Activated CD8-positive, alpha-beta memory T cell treated with anti-CD3 and anti-CD28 coated beads, Interleukin-2, amount 50 U/mL, for 1 hour (primary cell): ENCODE measurements around the gene SMU1.

Experiments
- DNase-seq: peaks from one replicate; pipeline ENCODE4 v3.0.0-alpha.2; 2020; ENCODE audit errors: extremely low read depth

The SMU1 gene

GRCh38 chr9:33076046-33077004 lies at the start of gene SMU1:
TSS of gene SMU1 (minus strand) at chr9:33076674. CDS start at chr9:33076608, 66 bp downstream.
- DNase-seq: peak; percentile 91

- no peak for DNase-seq
Measured at GRCh38 chr9:33125461-33125860, 49.0 kb upstream of the SMU1 start.

GRCh38 chr9:33124751-33125381 lies 48.4 kb upstream of the SMU1 start:
- no peak for DNase-seq

GRCh38 chr9:33124046-33124445 lies 47.6 kb upstream of the SMU1 start:
- no peak for DNase-seq

- DNase-seq: no peak
Measured at GRCh38 chr9:33123407-33124031, 47.0 kb upstream of the SMU1 start.

GRCh38 chr9:33120620-33121019 lies 44.1 kb upstream of the SMU1 start:
- no peak for DNase-seq

GRCh38 chr9:33117796-33118195 lies 41.3 kb upstream of the SMU1 start:
- no peak for DNase-seq

- no peak for DNase-seq
Measured at GRCh38 chr9:33117306-33117705, 40.8 kb upstream of the SMU1 start.

GRCh38 chr9:33116860-33117259 lies 40.4 kb upstream of the SMU1 start:
- DNase-seq: no peak

GRCh38 chr9:33114746-33115145 lies 38.3 kb upstream of the SMU1 start:
- DNase-seq: no peak

GRCh38 chr9:33113799-33114547 lies 37.5 kb upstream of the SMU1 start:
- DNase-seq: no peak

GRCh38 chr9:33112094-33112493 lies 35.6 kb upstream of the SMU1 start:
- no peak for DNase-seq

- DNase-seq: no peak
Measured at GRCh38 chr9:33111631-33112030, 35.2 kb upstream of the SMU1 start.

GRCh38 chr9:33110686-33111085 lies 34.2 kb upstream of the SMU1 start:
- no peak for DNase-seq

- no peak for DNase-seq
Measured at GRCh38 chr9:33109850-33110595, 33.5 kb upstream of the SMU1 start.

GRCh38 chr9:33109097-33109496 lies 32.6 kb upstream of the SMU1 start:
- no peak for DNase-seq

GRCh38 chr9:33108472-33108871 lies 32.0 kb upstream of the SMU1 start:
- no peak for DNase-seq

- DNase-seq: no peak
Measured at GRCh38 chr9:33107762-33108161, 31.3 kb upstream of the SMU1 start.

GRCh38 chr9:33106827-33107621 lies 30.6 kb upstream of the SMU1 start:
- no peak for DNase-seq

- no peak for DNase-seq
Measured at GRCh38 chr9:33106372-33106771, 29.9 kb upstream of the SMU1 start.
